ENCODE measurements around the gene PCNT.
"Not testable (repeated sequence)": the region's sequence is repeated elsewhere in the genome, so short reads cannot be mapped to it uniquely, and the experiment has no call there.

Gene PCNT

DNA sequence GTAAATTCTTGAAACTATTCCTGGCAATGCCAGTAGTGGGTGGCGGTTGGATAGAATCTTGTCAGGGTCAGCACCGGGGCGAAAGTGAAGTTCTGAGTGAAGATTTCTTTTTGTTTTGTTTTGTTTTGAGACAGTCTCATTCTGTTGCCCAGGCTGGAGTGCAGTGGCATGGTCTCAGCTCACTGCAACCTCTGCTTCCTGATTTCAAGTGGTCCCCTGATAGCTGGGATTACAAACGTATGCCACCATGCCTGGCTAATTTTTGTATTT is 33.3 kb downstream of the PCNT start:
- DNase-seq (ENCODE audit: low read depth in 4 of 4, low spot score in 1 of 4), result no peak

DNA sequence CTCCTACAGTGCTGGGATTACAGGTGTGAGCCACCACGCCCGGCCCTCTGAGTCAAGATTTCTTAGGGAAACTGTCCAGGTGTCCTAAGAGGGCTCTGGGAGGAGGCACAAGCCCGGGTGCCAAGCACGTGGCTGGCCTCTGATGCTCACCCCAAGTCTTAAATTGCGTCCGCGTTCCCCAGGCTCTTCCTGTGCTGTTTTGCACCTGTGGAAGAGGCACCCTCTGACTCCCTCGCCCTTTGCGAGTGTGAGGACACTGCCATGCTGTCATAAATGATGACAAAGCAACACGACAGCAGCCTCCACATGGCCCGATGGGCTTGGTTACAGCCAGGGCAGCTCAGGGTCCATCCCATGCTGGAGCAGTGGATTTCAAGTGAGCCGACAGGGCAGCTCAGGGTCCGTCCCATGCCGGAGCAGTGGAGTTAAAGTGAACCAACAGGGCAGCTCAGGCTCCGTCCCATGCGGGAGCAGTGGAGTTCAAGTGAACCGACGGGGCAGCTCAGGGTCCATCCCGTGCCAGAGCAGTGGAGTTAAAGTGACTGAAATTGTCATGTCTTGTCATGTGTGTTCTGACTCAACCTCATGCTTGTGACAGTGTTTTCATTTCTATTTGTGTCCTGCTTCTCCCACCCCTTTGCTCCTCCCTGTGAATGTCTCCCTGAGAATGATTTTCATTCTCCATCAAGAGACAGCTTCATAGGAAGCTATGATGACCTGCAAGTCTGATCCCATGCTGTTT is 33.9 kb downstream of the PCNT start:
- DNase-seq (ENCODE audit: low read depth in 4 of 4, low spot score in 1 of 4), result no peak

DNA sequence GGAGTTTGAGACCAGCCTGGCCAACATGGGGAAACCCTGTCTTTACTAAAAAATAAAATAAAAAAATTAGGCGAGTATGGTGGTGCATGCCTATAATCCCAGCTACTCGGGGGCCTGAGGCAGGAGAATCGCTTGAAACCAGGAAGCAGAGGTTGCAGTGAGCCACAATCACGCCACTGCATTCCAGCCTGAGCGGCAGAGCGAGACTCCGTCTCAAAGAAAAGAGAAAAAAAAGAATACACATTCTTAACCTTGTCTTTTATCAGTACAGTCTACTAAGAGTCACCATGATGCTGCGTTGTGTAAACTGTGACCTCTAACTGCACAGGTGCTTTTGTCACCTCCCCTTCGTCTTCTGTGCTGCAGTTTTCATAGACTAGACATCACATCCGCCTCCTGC is 37.2 kb downstream of the PCNT start:
- no peak for DNase-seq (ENCODE audit: low read depth in 4 of 4, low spot score in 1 of 4)

DNA sequence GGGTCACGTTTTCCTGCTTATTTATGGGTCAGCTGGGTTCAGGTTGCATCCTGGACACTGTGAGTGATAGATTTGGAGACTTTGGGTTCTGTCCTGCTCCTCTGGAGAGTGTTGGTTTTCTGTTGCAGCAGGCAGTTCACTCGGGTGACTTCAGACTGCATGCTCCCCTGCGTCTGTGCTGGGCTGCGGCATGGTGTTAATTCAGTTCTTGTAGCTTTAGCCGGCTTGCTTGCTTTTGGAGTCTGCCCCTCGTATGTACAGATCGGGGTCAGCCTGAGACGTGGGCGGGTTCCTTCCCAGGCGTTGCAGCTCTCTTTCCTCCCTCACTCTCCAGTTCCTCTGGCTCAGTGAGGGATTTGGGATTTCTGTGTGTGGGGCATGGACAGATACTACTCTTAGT is 38.0 kb downstream of the PCNT start:
- DNase-seq (ENCODE audit: low read depth in 4 of 4, low spot score in 1 of 4), result no peak

DNA sequence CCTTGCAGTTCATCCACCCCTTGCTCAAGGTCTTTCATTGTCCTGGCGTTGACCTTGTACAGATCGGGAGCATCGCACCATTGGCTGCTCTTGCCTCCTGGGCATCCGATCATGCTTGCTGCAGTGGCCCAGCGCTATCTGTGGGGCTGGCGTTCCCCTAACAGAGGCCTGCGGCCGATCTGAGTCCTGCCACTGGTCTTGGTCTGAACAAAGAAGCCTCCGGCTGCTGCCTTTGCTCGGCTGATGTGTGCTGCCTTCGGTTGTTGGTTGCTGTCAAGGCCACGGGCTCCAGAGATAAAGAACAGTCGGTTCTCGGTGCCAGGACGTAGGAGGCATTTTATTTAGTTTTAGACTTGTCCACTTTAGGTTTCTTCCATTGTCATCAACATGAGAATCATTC is 39.0 kb downstream of the PCNT start:
- no peak for DNase-seq (ENCODE audit: low read depth in 4 of 4, low spot score in 1 of 4)

DNA sequence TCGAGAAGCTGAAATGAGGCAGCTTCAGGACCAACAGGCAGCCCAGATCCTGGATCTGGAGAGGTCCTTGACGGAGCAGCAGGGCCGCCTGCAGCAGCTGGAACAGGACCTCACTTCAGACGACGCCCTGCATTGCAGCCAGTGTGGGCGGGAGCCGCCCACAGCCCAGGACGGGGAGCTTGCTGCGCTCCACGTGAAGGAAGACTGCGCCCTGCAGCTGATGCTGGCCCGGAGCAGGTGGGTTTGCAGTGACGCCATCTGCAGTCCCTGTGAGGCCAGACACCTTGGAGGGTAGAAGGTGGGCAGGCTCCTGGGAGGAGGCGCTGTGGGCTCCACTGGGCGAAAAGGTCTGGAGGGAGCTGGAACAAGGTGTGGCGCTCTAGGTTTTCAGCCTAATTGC is 39.7 kb downstream of the PCNT start:
- DNase-seq (ENCODE audit: low read depth in 4 of 4, low spot score in 1 of 4), result no peak

DNA sequence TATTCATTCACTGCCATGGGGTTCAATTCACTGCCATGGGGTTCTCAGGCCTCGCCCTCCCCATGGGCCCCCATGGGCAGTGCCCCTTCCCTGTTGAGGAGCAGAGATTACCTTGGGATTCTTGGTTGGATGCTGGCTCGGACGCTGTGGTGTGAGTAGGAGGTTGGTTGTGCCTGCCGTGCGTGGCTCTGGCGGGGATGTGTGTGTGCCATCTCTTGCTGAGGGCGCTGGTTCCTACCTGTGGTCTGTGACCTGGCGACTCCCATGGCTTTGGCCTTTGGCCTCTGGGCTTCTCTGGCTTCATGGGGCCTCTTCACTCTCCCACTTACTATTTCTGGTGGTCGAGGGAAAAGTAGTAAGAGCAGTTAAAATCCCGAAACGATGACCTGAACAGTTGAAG is 42.1 kb downstream of the PCNT start:
- DNase-seq (ENCODE audit: low read depth in 4 of 4, low spot score in 1 of 4), result no peak

DNA sequence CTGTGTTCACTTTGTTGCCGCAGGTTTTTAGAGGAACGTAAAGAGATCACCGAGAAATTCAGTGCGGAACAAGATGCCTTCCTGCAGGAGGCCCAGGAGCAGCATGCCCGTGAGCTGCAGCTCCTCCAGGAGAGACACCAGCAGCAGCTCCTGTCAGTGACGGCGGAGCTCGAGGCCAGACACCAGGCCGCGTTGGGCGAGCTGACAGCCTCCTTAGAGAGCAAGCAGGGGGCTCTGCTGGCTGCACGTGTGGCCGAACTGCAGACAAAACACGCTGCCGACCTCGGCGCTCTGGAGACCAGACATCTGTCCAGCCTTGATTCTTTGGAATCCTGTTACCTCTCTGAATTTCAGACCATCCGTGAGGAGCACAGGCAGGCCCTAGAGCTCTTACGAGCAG is 42.6 kb downstream of the PCNT start:
- DNase-seq (ENCODE audit: low read depth in 4 of 4, low spot score in 1 of 4), result no peak

DNA sequence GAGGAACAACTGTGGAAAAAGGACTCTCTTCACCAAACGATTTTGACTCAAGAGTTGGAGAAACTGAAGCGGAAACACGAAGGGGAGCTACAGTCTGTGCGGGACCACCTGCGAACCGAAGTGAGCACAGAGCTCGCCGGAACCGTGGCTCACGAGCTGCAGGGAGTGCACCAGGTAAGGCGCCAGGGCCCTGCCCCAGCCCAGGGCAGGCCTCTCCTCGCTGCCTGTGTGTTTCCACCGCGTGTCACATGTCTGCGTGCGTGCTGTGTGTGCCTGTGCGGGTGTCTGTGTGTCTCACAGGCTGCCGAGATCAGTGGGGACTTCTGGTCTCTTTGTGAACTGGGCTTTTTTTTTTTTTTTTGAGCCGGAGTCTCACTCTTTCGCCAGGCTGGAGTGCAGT is 43.0 kb downstream of the PCNT start:
- no peak for DNase-seq (ENCODE audit: low read depth in 4 of 4, low spot score in 1 of 4)

DNA sequence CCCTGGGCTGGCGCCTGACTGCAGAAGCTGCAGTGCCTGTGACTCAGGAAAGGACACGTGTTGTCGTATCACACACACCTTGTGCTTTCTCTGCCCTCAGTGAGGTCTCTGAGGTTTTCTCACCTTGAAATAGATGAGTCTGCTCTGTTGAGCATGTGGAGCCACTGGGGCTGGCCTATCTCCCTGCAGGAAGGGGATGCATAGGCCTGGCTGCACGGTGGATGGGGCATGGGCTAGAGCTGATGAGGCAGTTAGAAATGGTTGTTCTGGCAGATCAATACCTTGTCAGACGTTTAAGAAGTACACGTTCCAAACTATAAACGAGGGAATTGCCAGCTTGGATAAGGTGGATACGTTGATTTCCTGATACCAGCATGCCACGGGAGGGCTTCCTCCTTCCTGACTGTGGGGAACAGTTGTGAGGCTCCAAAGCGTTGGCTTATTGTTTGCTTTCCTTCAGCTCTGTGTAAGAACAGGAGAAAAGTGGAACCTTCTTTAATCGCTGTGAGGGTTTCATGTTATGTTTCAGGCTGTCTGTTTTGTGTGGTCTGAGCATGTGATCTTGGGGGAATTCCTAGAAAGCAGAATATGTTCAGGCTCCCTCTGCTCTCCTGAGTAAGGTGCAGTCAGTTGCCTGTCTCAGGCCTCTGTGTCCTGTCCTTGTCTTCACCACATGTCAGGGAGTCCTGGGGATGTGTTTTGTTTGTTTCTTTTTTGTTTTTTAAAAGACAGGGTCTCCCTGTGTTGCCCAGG is 44.8 kb downstream of the PCNT start:
- DNase-seq (ENCODE audit: low read depth in 4 of 4, low spot score in 1 of 4), result peak in 2 of 4 experiments; percentile 10 to 14

DNA sequence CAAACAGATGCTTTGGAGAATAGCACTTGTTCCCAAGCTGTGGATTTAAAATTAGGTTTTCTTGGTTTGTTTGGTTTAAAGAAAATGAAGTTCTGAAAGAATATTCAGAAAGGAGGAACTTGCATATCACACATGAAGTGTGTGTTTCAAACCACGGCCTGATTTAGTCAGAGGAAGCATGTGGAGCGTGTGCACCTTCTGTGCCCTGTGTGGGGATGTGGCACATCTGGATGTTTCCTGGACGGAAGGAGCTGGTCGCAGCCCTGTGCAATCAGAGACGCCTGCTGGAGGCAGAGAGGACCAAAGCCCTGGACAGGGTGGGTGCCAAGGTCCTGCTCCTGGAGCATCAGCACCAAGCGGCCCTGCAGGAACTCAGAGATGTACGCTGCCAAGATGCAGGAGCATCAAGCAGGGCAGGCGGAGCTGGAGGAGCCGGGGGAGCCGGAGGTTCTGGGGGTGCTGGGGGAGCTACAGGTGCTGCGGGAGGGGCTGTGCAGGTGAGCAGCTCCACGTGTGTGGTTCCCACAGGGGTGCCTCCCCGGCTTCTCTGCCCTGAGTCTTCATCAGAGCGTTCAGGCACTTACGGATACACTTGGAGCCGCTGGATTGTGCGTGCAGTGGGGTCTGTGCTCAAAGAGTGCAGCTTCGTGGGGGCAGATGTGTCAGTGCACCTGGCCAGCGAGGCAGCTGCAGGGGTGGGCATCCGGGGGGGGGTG is 45.7 kb downstream of the PCNT start:
- no peak for DNase-seq (ENCODE audit: low read depth in 4 of 4, low spot score in 1 of 4)

DNA sequence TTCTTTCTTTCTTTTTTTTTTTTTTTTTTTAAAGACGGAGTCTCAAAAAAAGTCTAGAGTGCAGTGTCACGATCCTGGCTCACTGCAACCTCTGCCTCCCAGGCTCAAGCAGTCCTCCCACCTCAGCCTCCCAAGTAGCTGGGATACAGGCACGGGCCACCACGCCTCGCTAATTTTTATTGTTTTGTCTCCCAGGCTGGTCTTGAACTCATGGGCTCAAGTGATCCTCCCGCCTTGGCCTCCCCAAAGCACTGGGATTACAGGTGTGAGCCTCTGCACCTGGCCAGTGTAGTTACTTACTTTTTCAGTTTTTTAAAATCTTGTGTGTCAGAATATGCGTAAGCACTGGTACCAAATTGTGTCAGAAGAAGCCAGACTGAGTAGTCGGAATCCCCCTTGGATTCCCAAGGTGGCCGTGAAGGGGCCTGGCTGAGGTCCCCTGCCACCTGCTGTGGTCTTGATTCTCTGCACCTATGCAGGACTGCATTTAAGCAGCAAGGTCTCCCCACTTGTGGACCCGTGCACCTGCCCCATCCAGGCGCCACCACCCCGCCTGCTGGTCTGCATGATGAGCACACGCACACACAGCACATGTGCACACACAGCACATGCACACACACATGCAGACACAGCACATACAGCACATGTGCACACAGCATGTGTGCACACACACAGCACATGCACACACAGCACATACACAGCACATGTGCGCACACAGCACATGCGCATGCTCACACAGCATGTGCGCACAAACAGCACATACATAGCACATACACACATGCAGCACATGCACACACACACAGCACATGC is 47.5 kb downstream of the PCNT start:
- DNase-seq (ENCODE audit: low read depth in 4 of 4, low spot score in 1 of 4), result no peak

DNA sequence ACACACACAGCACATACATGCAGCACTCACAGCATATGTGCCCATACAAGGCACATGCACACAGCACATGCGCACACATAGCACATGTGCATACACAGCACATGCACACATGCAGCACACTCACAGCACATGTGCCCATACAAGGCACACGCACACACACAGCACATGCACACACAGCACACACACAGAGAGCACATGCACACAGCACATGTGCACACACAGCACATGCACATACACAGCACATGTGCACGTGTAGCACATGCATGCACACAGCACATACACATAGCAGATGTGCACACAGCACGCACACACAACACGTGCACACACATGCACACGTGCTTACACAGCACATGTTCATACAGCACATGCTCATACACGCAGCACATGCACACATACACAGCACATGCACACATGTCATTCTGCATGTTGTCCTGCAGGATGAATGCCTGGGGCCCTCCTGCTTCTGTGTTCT is 48.1 kb downstream of the PCNT start:
- no peak for DNase-seq (ENCODE audit: low read depth in 4 of 4, low spot score in 1 of 4)

DNA sequence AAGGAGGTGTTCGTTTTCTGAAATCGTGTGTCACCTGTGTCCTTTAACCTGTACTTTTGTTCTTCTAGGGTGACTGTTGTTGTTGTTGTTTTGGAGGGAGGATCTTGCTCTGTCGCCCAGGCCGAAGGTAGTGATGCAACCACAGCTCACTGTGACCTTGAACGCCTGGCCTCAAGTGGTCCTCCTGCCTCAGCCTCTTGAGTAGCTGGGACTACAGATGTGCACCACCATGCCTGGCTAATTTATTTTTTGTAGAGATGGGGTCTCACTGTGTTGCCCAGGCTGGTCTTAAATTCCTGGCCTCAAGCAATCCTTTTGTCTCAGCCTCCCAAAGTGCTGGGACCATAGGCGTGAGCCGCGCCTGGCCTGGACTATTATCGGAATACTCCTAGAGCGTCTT is 49.0 kb downstream of the PCNT start:
- not testable (repeated sequence) for DNase-seq (ENCODE audit: low read depth in 4 of 4, low spot score in 1 of 4)

DNA sequence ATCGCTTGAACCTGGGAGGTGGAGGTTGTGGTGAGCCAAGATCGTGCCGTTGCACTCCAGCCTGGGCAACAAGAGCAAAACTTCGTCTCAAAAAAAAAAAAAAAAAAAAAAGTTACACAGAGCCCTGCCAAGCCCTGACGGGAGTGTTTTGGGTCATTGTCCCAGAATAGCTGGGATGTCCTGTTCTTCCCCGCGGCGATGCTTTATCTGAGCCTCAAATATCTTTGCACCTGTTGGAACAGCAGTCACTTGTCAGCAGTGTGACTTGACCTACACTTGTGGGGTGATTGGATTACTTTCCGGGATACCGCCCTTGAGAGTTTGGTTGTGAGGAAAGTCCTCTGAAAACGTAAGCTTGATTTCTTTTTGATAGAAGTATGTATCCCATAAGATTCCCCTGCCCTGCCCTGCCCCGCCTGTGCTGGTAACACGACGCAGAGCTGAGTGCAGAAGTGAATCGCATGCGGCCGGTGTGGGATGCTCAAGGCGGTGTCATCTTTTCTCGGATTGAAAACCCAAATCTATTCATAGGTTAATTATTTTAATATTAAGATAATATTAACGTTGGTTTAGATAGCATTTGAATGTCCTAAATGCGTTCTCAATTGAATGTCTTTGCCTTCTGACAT is 50.9 kb downstream of the PCNT start:
- DNase-seq (ENCODE audit: low read depth in 4 of 4, low spot score in 1 of 4), result no peak

DNA sequence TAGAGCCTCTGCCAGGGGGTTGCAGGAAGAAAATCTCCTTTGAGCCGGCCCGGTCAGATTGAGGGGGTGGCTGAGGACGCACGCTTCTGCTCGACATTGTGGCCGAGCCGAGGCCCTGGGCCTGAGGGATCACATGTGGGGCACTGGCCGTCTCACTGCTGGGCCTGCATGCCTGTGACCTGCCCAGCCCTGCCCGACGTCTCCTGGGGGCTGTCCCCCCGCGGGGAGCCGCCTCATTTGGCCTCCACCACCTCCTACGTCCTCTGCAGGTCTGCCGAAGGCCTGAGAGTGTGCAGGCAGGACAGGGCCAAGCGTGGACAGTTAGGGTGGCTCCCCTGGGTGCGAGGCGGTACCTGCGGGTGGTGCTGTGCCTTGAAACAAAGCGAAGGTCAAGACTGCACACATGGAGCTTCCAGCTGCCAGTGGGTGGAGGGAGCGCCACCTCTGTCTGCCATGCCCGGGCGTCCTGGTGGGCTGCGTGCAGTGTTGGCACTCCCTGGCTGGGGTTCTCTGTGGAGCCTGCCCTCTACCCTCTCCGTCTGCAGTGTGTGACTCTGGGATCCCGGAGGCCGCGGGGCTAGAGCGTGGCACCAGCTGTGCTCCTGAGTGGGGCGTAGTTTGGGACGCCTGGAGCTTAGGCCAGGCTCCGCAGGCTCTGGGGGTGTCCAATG is 51.7 kb downstream of the PCNT start:
- no peak for DNase-seq (ENCODE audit: low read depth in 4 of 4, low spot score in 1 of 4)

DNA sequence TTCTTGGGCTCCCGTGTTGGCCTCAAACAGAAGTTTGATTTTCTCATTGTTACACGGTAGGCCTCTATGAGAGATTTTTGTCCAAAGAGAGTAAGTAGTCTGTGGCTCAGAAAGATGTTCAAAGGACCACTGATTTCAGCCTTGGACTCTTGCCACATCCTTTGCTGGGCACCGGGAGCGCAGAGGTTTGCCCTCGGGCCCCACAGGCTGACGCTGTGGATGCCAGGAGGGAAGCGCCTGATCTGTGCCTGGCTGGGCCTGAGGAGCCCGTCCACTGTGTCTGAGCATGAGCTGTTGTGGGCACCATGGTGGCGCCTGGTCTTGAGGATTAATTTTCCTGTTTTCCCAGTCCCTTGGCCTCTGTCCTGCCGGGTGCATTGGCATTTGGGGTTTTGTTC is 52.3 kb downstream of the PCNT start:
- no peak for DNase-seq (ENCODE audit: low read depth in 4 of 4, low spot score in 1 of 4)

DNA sequence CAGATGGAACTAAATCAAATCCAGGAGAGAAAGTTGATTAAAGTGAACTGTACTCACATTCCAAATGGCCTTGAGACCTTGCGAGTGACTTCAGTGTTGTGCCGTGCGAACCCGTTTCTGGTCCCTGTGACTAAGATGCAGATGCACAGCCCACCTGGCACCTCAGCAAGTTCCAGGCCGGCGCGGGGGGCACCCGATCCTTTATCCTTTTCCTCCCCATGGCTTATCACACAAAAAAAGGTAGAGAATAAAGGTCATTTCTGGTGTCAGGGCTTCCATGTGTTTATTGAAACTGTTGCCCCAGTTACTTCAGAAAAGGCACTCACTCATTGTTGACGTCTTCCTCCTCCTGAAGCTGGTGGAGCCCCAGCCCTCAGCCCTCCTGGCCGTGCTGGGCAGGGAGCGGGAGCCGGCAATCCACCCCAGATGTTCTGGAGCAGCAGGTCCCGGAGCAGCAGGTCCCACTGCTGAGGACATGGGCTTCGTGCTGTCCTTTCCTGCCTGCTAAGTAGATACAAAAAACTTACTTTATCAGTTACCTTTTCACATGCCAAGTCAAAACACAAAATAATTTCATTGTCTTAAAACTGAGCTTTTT is 53.0 kb downstream of the PCNT start:
- DNase-seq (ENCODE audit: low read depth in 4 of 4, low spot score in 1 of 4), result no peak

DNA sequence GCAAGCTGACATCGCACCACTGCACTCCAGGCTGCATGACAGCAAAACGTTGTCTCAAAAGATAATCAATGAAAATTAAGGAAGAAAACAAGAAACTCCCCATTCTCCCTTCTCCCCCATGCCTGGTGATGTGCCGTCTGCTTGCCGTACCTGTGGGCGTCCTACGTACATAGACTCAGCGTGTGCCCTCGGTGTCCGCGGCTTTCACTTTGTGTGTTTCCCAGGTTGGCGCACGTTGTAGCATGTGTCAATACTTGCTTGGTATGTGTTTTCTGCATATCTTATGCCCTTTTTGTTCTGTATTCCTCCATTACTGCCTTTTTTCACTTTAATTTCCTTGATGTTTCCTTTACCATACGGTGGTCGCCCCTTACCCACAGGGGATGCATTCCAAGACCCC is 53.8 kb downstream of the PCNT start:
- no peak for DNase-seq (ENCODE audit: low read depth in 4 of 4, low spot score in 1 of 4)

DNA sequence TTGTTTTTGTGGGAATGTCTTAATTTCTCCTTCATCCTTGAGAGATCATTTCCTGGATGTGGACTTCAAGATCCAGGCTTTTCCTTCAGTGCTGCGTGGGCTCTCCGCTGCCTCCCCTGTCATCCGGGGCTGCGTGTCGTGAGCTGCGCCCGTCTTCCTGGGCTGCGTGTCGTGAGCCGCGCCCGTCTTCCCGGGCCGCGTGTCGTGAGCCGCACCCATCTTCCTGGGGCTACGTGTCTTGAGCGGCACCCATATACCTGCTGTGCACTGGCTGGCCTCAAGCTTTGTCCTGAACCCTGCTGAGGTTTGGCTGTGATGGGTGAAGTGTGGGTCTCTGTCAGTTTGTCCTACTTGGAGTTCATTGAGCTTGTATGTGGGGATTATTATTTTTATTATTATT is 55.1 kb downstream of the PCNT start:
- DNase-seq (ENCODE audit: low read depth in 4 of 4, low spot score in 1 of 4), result no peak
